ENCODE results near the gene ANKRD34C.

- no peak for TF ChIP-seq POLR2AphosphoS5 (IDR thresholded peaks at IDR 0.05)
- TF ChIP-seq, protein P1, sequence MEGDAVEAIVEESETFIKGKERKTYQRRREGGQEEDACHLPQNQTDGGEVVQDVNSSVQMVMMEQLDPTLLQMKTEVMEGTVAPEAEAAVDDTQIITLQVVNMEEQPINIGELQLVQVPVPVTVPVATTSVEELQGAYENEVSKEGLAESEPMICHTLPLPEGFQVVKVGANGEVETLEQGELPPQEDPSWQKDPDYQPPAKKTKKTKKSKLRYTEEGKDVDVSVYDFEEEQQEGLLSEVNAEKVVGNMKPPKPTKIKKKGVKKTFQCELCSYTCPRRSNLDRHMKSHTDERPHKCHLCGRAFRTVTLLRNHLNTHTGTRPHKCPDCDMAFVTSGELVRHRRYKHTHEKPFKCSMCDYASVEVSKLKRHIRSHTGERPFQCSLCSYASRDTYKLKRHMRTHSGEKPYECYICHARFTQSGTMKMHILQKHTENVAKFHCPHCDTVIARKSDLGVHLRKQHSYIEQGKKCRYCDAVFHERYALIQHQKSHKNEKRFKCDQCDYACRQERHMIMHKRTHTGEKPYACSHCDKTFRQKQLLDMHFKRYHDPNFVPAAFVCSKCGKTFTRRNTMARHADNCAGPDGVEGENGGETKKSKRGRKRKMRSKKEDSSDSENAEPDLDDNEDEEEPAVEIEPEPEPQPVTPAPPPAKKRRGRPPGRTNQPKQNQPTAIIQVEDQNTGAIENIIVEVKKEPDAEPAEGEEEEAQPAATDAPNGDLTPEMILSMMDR (IDR thresholded peaks at IDR 0.05): no peak
These were observed 38.8 kb upstream of the ANKRD34C start for GRCh38 chr15:79243723-79244122.

All from gastroesophageal sphincter (tissue), 3 donors.